ENCODE data around the gene EXOC3L1.

The EXOC3L1 gene

DNA sequence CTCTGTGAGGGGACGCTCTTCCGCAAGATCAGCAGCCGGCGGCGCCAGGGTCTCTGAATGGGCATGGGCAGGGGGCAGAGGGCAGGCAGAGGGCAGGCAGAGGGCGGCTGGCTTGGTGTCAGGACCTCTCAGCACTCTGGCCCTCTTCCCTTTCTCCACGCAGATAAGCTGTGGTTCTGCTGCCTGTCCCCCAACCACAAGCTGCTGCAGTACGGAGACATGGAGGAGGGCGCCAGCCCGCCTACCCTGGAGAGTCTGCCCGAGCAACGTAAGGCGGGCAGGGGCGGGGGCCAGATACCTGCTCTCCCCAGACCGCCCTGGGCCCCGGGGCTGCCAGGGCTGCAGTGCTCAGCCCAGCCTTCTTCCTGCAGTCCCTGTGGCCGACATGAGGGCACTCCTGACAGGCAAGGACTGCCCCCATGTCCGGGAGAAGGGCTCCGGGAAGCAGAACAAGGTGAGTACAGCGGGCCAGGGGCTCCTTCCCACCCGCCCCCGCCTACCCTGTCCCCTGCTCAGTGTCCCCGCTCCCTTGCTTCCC lies 13.1 kb upstream of the EXOC3L1 start:
- peaks cover 0 to 11% of the 10 kb centered on the region in 2 donors for H3K4me1 ChIP-seq (ENCODE audit: control insufficient read depth in 1 of 2, insufficient read depth in 2 of 2, low read length in 2 of 2)
- H3K27me3 ChIP-seq (ENCODE audit: low read depth, low read length): no peaks in the 10 kb centered on the region
- H3K27ac ChIP-seq (ENCODE audit: low read length): no peak overlapping the region
- peaks cover 1 to 14% of the 10 kb centered on the region in 2 donors for H3K36me3 ChIP-seq (ENCODE audit: control insufficient read depth in 1 of 2, insufficient read depth in 2 of 2, low read length in 2 of 2)
- H3K9me3 ChIP-seq (ENCODE audit: control insufficient read depth in 1 of 2, low read length in 2 of 2): no peaks in the 10 kb centered on the region
- H3K4me3 ChIP-seq (ENCODE audit: low read depth in 1 of 2, low read length in 2 of 2): no peak overlapping the region

DNA sequence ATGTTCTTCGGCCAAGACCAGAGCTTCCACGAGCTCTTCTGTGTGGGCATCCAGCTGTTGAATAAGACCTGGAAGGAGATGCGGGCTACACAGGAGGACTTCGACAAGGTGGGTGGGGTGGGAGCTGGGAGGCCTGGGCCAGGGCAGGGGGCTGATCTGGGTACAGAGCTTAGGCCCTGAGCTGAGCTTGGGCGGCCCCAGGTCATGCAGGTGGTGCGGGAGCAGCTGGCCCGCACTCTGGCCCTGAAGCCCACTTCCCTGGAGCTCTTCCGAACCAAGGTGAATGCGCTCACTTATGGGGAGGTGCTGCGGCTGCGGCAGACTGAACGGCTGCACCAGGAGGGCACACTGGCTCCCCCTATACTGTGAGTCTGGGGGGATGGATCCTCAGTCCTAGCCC lies 12.5 kb upstream of the EXOC3L1 start:
- no peak overlapping the region for H3K27ac ChIP-seq (ENCODE audit: low read length)
- peaks cover 7 to 20% of the 10 kb centered on the region in 2 donors for H3K36me3 ChIP-seq (ENCODE audit: control insufficient read depth in 1 of 2, insufficient read depth in 2 of 2, low read length in 2 of 2)
- no peaks in the 10 kb centered on the region for H3K27me3 ChIP-seq (ENCODE audit: low read depth, low read length)
- peaks cover 0 to 11% of the 10 kb centered on the region in 2 donors for H3K4me1 ChIP-seq (ENCODE audit: control insufficient read depth in 1 of 2, insufficient read depth in 2 of 2, low read length in 2 of 2)
- H3K4me3 ChIP-seq (ENCODE audit: low read depth in 1 of 2, low read length in 2 of 2): no peak overlapping the region
- H3K9me3 ChIP-seq (ENCODE audit: control insufficient read depth in 1 of 2, low read length in 2 of 2): no peaks in the 10 kb centered on the region

DNA sequence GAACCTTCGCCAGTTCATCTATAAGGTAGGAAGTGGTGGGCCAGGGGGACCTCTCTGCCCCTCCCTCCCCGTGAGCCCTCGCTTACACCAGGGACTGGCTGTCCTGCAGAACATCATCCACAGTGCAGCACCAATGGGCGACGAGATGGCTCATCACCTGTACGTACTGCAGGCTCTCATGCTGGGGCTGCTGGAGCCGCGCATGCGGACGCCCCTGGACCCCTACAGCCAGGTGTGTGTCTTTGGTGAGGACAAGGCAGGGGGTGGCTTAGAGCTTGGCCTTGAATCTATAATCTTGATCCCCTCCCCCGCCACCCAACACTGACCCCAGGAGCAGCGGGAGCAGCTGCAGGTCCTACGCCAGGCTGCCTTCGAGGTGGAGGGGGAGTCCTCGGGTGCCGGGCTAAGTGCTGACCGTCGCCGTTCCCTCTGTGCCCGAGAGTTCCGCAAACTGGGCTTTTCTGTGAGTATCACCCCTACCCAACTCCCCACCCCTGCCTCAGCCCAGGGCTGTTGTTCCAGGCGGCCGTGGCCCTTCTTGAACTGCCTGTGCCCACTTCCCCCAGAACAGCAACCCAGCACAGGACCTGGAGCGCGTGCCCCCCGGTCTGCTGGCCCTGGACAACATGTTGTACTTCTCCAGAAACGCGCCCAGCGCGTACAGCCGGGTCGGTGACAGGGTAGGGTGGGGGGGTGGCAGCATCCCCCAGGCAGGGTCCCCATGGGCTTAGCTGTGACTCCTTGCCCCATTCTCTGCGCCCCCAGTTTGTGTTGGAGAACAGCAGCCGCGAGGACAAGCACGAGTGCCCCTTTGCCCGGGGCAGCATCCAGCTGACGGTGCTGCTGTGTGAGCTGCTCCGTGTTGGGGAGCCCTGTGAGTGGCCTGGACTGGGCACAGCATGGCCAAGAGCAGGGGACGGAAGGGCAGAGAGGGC lies 11.7 kb upstream of the EXOC3L1 start:
- Histone ChIP-seq H3K27ac (ENCODE audit: low read length) (no peak overlapping the region), H3K36me3 (ENCODE audit: control insufficient read depth in 1 of 2, insufficient read depth in 2 of 2, low read length in 2 of 2) (peaks cover 15 to 28% of the 10 kb centered on the region in 2 donors), H3K9me3 (ENCODE audit: control insufficient read depth in 1 of 2, low read length in 2 of 2) (no peaks in the 10 kb centered on the region), H3K27me3 (ENCODE audit: low read depth, low read length) (no peaks in the 10 kb centered on the region), H3K4me1 (ENCODE audit: control insufficient read depth in 1 of 2, insufficient read depth in 2 of 2, low read length in 2 of 2) (peaks cover 0 to 11% of the 10 kb centered on the region in 2 donors), H3K4me3 (ENCODE audit: low read depth in 1 of 2, low read length in 2 of 2) (no peak overlapping the region)

DNA sequence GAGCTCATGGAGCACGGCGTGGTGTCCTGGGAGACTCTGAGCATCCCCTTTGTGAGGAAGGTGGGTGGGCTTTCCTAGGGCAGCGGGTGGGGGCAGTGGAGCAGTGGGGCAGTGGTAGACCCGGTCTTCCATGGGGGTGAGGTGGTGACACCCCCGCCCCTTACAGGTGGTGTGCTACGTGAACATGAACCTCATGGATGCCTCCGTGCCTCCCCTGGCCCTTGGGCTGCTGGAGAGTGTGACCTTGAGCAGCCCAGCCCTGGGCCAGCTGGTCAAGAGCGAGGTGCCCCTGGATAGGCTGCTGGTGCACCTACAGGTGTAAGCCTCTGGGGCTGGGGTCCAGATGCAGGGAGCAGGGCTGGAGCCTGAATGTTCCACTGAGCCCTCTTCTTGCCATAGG lies 10.6 kb upstream of the EXOC3L1 start:
- Histone ChIP-seq H3K4me1 (ENCODE audit: control insufficient read depth in 1 of 2, insufficient read depth in 2 of 2, low read length in 2 of 2) (peaks cover 0 to 11% of the 10 kb centered on the region in 2 donors), H3K36me3 (ENCODE audit: control insufficient read depth in 1 of 2, insufficient read depth in 2 of 2, low read length in 2 of 2) (peaks cover 27 to 39% of the 10 kb centered on the region in 2 donors), H3K9me3 (ENCODE audit: control insufficient read depth in 1 of 2, low read length in 2 of 2) (no peaks in the 10 kb centered on the region), H3K4me3 (ENCODE audit: low read depth in 1 of 2, low read length in 2 of 2) (no peak overlapping the region), H3K27me3 (ENCODE audit: low read depth, low read length) (no peaks in the 10 kb centered on the region), H3K27ac (ENCODE audit: low read length) (no peak overlapping the region)

DNA sequence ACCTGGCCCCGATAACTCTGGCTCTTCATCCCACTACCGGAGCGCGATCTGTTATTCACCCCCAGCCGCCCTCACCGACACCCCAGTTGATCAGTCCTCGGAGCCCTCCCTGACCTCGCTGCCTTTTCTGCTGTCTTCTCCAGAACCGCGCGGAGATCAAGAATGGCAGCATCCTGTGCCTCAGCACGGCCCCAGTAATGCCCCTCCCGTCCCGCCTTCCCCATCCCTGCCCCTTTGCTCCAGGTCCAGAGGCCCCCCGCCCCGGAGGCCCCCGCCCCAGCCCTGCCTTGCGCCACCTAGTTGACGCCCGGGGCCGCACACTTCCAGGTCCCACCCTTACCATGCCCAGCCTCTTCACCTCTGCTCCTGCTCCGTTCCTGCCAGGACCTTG lies 9.9 kb upstream of the EXOC3L1 start:
- Histone ChIP-seq H3K4me3 (ENCODE audit: low read depth in 1 of 2, low read length in 2 of 2) (peak overlapping the region in 1 of 2 donors; percentile 11), H3K27me3 (ENCODE audit: low read depth, low read length) (no peaks in the 10 kb centered on the region), H3K36me3 (ENCODE audit: control insufficient read depth in 1 of 2, insufficient read depth in 2 of 2, low read length in 2 of 2) (peaks cover 34 to 46% of the 10 kb centered on the region in 2 donors), H3K4me1 (ENCODE audit: control insufficient read depth in 1 of 2, insufficient read depth in 2 of 2, low read length in 2 of 2) (peaks cover 0 to 11% of the 10 kb centered on the region in 2 donors), H3K27ac (ENCODE audit: low read length) (no peak overlapping the region), H3K9me3 (ENCODE audit: control insufficient read depth in 1 of 2, low read length in 2 of 2) (no peaks in the 10 kb centered on the region)

DNA sequence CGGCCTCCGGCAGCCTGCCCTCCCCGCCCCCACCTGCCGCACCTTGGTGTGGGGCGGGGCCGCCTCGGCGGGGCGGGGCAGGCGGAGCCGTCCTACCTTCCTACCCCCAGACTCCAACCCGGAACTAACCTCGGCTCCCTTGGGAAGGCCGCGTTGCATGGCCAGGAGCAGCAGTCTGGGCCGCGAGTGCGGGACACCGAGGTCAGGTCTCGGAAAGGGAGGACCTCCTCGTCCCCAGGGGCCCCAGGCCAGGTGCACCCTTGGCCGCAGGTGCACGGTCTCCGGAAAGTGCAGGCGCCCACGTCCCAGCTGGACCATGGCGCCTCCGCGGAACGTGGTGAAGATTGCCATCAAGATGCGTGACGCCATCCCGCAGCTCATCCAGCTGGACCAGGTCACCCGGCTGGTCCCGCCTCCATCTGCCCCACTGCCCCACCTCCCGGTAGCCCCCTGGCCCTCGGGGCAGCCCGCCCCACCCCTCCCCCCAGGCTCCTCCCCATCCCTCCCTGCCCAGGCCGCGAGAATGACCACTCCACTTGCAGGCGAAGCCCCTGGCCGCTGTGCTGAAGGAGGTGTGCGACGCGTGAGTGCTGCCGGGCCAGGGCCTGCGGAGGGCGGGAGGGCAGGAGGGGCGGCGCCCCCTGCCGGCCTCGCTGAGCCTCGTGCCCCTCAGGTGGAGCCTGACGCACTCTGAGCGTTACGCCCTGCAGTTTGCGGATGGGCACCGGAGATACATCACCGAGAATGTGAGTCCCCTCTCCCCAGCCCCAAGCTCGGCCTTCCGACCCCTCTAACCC lies 9.3 kb upstream of the EXOC3L1 start, which contains the start of gene ELMO3:
ELMO3 (plus strand) TSS at position 121 of the 797 bp plus-strand sequence; CDS start at position 317, 196 bp downstream.
- H3K4me3 ChIP-seq (ENCODE audit: low read depth in 1 of 2, low read length in 2 of 2): peak within 1 kb of the TSS in 1 of 2 donors; percentile 11
- no peaks in the 10 kb centered on the region for H3K9me3 ChIP-seq (ENCODE audit: control insufficient read depth in 1 of 2, low read length in 2 of 2)
- H3K36me3 ChIP-seq (ENCODE audit: control insufficient read depth in 1 of 2, insufficient read depth in 2 of 2, low read length in 2 of 2): peaks cover 40 to 52% of the 10 kb centered on the region in 2 donors
- no peaks in the 10 kb centered on the region for H3K27me3 ChIP-seq (ENCODE audit: low read depth, low read length)
- H3K27ac ChIP-seq (ENCODE audit: low read length): peak within 1 kb of the TSS; percentile 56
- peaks cover 0 to 13% of the 10 kb centered on the region in 2 donors for H3K4me1 ChIP-seq (ENCODE audit: control insufficient read depth in 1 of 2, insufficient read depth in 2 of 2, low read length in 2 of 2)

DNA sequence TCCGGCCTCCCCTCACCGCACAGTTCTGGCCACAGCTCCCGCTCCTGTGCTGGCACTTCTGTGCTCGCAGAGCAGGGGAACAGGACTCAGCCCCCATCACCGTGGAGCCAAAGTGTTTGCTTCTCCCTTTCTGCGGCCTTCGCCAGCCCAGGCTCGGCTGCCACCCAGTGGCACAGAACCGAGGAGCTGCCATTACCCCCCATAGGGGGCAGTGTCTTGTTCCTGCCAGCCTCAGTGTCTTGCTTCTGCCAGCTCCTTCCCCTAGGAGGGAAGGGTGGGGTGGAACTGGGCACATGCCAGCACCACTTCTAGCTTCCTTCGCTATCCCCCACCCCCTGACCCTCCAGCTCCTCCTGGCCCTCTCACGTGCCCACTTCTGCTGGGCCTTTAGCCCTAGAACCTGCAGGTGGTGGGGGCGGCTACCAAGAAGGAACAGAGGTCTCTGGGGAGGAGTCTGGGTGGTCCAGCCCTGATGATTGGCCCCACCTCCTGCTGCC lies 8.3 kb upstream of the EXOC3L1 start:
- Histone ChIP-seq H3K4me1 (ENCODE audit: control insufficient read depth in 1 of 2, insufficient read depth in 2 of 2, low read length in 2 of 2) (peaks cover 8 to 22% of the 10 kb centered on the region in 2 donors), H3K9me3 (ENCODE audit: control insufficient read depth in 1 of 2, low read length in 2 of 2) (no peaks in the 10 kb centered on the region), H3K27me3 (ENCODE audit: low read depth, low read length) (no peaks in the 10 kb centered on the region), H3K27ac (ENCODE audit: low read length) (peak overlapping the region; percentile 56), H3K36me3 (ENCODE audit: control insufficient read depth in 1 of 2, insufficient read depth in 2 of 2, low read length in 2 of 2) (peaks cover 46 to 58% of the 10 kb centered on the region in 2 donors), H3K4me3 (ENCODE audit: low read depth in 1 of 2, low read length in 2 of 2) (no peak overlapping the region)

DNA sequence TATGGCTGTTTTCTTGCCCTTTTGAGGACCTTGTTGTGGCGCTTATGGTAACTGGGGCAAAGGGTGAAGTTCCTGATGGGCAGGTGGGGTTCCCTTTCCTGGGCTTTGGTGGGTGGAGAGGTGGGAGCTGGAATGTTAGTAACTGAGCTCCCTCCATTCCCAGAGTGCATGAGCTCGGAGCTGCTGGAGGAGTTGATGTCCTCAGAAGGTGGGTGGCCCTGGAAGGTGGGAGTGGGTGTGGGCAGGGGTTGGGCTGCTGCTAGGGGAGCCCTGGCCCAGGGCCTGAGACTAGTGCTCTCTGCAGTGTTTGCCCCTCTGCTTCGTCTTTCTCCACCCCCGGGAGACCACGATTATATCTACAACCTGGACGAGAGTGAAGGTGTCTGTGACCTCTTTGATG lies 7.8 kb upstream of the EXOC3L1 start:
- Histone ChIP-seq H3K9me3 (ENCODE audit: control insufficient read depth in 1 of 2, low read length in 2 of 2) (no peaks in the 10 kb centered on the region), H3K36me3 (ENCODE audit: control insufficient read depth in 1 of 2, insufficient read depth in 2 of 2, low read length in 2 of 2) (peaks cover 46 to 54% of the 10 kb centered on the region in 2 donors), H3K4me1 (ENCODE audit: control insufficient read depth in 1 of 2, insufficient read depth in 2 of 2, low read length in 2 of 2) (peaks cover 13 to 27% of the 10 kb centered on the region in 2 donors), H3K27ac (ENCODE audit: low read length) (no peak overlapping the region), H3K4me3 (ENCODE audit: low read depth in 1 of 2, low read length in 2 of 2) (no peak overlapping the region), H3K27me3 (ENCODE audit: low read depth, low read length) (no peaks in the 10 kb centered on the region)

DNA sequence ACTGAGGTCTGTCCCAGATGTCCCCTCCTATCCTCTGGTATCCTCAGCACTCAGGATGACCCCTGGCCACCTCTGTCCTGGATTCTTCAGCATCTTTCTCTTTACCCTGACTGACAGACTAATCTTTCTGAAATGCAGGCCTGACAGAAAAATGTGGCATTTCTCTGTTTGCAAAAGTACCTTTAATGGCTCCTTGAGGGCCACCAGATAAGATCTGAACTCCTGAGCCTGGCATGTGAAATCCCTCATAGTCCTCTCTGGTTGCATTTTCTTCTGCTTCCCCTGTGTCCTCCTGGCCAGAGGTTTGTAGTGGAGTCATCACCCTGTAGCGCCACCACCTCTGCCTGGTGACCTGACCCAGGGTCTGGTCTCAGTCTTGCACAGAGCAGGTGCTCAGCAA lies 6.9 kb upstream of the EXOC3L1 start:
- Histone ChIP-seq H3K36me3 (ENCODE audit: control insufficient read depth in 1 of 2, insufficient read depth in 2 of 2, low read length in 2 of 2) (peaks cover 46 to 49% of the 10 kb centered on the region in 2 donors), H3K27ac (ENCODE audit: low read length) (no peak overlapping the region), H3K4me1 (ENCODE audit: control insufficient read depth in 1 of 2, insufficient read depth in 2 of 2, low read length in 2 of 2) (peaks cover 15 to 31% of the 10 kb centered on the region in 2 donors)

DNA sequence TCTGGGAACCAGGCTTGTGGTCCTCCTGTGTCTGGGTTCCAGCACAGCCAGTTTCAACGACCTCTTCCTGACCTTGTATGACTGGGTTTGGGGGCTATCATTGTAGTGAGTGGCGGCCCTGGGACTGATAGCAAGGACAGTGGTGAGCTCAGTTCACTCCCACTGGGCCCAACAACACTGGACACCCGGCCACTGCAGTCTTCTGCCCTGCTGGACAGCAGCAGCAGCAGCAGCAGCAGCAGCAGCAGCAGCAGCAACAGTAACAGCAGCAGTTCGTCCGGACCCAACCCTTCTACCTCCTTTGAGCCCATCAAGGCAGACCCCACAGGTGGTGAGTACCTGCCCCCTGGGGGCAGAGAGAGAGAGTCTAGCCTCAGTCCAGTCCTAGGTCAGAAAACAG lies 5.7 kb upstream of the EXOC3L1 start:
- Histone ChIP-seq H3K4me3 (ENCODE audit: low read depth in 1 of 2, low read length in 2 of 2) (no peak overlapping the region), H3K9me3 (ENCODE audit: control insufficient read depth in 1 of 2, low read length in 2 of 2) (no peaks in the 10 kb centered on the region), H3K27ac (ENCODE audit: low read length) (no peak overlapping the region), H3K4me1 (ENCODE audit: control insufficient read depth in 1 of 2, insufficient read depth in 2 of 2, low read length in 2 of 2) (peaks cover 15 to 37% of the 10 kb centered on the region in 2 donors), H3K36me3 (ENCODE audit: control insufficient read depth in 1 of 2, insufficient read depth in 2 of 2, low read length in 2 of 2) (peaks cover 46 to 49% of the 10 kb centered on the region in 2 donors), H3K27me3 (ENCODE audit: low read depth, low read length) (no peaks in the 10 kb centered on the region)

More for the DNA sequence above, 6.9 kb upstream of the EXOC3L1 start:
- no peak overlapping the region for H3K4me3 ChIP-seq (ENCODE audit: low read depth in 1 of 2, low read length in 2 of 2)
- H3K9me3 ChIP-seq (ENCODE audit: control insufficient read depth in 1 of 2, low read length in 2 of 2): no peaks in the 10 kb centered on the region
- H3K27me3 ChIP-seq (ENCODE audit: low read depth, low read length): no peaks in the 10 kb centered on the region

DNA sequence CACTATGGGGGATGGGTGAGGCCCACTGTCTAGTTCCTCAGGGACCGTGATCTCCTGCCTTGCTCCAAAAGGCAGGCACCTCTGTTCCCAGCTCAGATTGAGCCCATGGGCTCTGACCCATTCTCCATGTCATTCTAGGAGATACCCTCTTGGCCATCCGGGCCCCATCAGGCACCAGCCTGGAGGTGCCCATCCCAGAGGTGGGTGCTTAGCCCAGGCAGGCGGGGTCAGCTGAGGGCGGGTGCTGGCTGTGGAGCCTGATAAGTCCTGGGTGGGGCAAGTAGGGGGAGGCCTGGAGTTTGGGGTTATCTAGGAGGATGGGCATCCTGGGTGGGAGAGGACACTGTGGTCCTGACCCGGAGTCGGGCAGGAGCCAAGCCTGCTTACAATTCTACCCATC lies 4.3 kb upstream of the EXOC3L1 start:
- H3K4me1 ChIP-seq (ENCODE audit: control insufficient read depth in 1 of 2, insufficient read depth in 2 of 2, low read length in 2 of 2): peaks cover 15 to 37% of the 10 kb centered on the region in 2 donors
- H3K36me3 ChIP-seq (ENCODE audit: control insufficient read depth in 1 of 2, insufficient read depth in 2 of 2, low read length in 2 of 2): peaks cover 46 to 49% of the 10 kb centered on the region in 2 donors
- H3K27me3 ChIP-seq (ENCODE audit: low read depth, low read length): no peaks in the 10 kb centered on the region
- H3K4me3 ChIP-seq (ENCODE audit: low read depth in 1 of 2, low read length in 2 of 2): no peak overlapping the region
- H3K27ac ChIP-seq (ENCODE audit: low read length): no peak overlapping the region
- H3K9me3 ChIP-seq (ENCODE audit: control insufficient read depth in 1 of 2, low read length in 2 of 2): no peaks in the 10 kb centered on the region

Data from muscle layer of duodenum (tissue), 2 donors.